ENCODE data around the gene RGP1.

The RGP1 gene

DNA sequence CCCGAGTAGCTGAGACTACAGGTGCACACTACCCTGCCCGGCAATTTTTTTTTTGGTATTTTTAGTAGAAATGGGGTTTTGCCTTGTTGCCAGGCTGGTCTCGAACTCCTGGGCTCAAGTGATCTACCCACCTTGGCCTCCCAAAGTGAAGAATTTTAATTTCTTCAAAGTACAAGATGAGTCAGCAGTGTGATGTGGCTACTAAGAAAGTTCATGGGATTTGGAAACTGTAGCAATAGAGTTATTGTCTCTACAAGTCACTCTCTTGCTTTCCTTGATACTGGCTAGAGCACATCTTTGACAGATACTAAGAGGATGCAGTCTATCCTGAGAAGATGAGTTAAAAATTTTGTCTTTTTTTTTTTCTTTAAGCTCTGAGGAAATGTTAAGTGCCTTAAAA is 15.0 kb upstream of the RGP1 start:
- no peak overlapping the region for H3K4me3 ChIP-seq (ENCODE audit: low read length)
- no peak for DNase-seq (ENCODE audit: low read depth)
- TF ChIP-seq, protein P1, sequence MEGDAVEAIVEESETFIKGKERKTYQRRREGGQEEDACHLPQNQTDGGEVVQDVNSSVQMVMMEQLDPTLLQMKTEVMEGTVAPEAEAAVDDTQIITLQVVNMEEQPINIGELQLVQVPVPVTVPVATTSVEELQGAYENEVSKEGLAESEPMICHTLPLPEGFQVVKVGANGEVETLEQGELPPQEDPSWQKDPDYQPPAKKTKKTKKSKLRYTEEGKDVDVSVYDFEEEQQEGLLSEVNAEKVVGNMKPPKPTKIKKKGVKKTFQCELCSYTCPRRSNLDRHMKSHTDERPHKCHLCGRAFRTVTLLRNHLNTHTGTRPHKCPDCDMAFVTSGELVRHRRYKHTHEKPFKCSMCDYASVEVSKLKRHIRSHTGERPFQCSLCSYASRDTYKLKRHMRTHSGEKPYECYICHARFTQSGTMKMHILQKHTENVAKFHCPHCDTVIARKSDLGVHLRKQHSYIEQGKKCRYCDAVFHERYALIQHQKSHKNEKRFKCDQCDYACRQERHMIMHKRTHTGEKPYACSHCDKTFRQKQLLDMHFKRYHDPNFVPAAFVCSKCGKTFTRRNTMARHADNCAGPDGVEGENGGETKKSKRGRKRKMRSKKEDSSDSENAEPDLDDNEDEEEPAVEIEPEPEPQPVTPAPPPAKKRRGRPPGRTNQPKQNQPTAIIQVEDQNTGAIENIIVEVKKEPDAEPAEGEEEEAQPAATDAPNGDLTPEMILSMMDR (conservative IDR thresholded peaks at IDR 0.05; ENCODE audit: low read depth, low read length), result no peak

DNA sequence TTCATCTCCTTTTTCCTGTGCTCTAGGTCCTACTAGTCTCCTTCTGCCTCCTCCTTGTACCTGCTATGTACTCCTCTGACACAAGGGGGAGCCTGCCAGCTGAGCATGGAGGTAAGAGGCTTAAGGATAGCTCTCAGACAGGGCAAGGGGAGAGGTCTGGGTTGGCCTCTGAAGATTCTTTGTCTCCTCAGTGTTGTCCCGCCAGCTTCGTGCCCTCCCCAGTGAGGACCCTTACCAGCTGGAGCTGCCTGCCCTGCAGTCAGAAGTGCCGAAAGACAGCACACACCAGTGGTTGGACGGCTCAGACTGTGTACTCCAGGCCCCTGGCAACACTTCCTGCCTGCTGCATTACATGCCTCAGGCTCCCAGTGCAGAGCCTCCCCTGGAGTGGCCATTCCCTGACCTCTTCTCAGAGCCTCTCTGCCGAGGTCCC is 12.9 kb upstream of the RGP1 start:
- TF ChIP-seq, protein P1 (conservative IDR thresholded peaks at IDR 0.05; ENCODE audit: low read depth, low read length), result peak; percentile 98
- no peak for DNase-seq (ENCODE audit: low read depth)
- H3K4me3 ChIP-seq (ENCODE audit: low read length), result no peak overlapping the region

DNA sequence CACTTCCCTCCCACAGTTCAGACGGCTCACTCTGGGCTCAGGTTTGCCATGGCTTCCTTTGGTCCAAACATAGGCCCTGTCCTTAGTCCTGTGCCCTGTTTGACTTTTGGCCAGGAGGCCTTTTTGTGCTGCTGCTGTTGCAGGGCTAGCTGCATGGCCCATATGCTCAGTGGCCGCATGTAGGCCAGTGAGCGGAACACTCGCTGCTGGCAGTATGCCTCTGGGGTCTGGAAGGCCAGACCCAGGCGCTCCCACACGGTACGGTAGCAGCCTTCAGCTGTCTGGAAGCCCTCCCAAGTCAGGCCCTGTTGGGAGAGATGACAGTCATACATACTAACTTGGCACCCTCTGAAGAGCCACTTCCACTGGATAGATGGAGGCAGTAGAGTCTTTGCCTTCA is 11.9 kb upstream of the RGP1 start:
- DNase-seq (ENCODE audit: low read depth), result no peak
- TF ChIP-seq, protein P1 (conservative IDR thresholded peaks at IDR 0.05; ENCODE audit: low read depth, low read length), result no peak
- H3K4me3 ChIP-seq (ENCODE audit: low read length), result no peak overlapping the region

DNA sequence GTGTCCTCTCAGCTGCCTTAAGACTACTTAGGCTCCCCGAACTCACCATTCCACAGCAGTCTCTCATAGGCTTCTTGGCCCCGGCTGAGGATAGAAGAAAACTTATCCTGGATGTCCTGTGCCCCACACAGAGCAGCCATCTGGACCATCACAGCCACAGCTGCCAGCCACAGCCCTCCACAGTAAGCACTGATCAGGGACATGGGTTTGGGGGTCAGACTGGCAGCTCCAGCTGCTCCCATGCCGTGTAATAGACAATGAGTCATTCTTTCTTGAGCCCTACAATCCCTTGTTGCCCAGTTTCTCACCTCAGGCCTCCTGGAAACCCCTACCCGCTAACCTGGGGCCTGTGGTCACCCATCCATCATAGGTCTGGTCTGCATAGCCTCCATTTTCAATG is 10.9 kb upstream of the RGP1 start:
- H3K4me3 ChIP-seq (ENCODE audit: low read length), result no peak overlapping the region
- DNase-seq (ENCODE audit: low read depth), result no peak
- TF ChIP-seq, protein P1 (conservative IDR thresholded peaks at IDR 0.05; ENCODE audit: low read depth, low read length), result no peak

DNA sequence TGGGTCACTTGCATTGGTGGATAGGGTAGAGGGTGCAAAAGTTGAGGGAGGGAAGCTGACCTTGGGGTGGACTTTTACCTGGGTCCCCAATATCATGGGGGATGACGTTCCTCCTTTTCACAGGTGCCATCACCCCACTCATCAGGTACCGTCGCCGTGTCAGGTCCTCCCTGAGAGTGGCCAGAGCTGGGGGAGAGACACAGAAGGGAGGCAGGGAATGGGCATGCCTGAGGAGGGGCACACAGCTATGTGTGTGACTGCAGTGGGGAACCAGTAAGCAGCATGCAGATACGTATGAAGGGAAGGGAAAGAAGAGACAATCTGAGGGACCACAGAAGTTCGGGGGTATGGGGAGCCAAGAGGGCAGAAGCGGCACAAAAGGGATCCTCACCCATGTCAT is 10.2 kb upstream of the RGP1 start:
- no peak overlapping the region for H3K4me3 ChIP-seq (ENCODE audit: low read length)
- DNase-seq (ENCODE audit: low read depth), result no peak
- TF ChIP-seq, protein P1 (conservative IDR thresholded peaks at IDR 0.05; ENCODE audit: low read depth, low read length), result no peak

DNA sequence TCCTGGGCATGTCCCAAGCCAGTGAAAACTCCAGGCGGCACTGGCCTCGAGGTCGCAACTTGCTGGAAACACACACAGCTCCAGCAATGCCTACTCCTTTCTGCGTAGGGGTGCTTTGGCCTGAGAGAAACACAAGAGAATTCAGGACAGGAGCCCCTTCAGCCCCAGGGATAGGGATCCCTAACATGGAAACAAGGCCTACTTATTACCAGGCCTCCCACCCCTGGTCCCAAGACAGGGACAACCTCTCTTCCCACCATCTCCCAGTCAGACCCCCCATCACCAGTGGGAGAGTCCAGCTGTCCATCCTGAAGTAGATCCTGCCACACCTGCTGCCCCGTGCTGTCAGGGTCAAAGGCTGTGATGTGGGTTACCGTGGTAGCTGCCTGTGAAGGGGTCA is 8.8 kb upstream of the RGP1 start:
- TF ChIP-seq, protein P1 (conservative IDR thresholded peaks at IDR 0.05; ENCODE audit: low read depth, low read length), result no peak
- H3K4me3 ChIP-seq (ENCODE audit: low read length), result no peak overlapping the region
- DNase-seq (ENCODE audit: low read depth), result no peak

DNA sequence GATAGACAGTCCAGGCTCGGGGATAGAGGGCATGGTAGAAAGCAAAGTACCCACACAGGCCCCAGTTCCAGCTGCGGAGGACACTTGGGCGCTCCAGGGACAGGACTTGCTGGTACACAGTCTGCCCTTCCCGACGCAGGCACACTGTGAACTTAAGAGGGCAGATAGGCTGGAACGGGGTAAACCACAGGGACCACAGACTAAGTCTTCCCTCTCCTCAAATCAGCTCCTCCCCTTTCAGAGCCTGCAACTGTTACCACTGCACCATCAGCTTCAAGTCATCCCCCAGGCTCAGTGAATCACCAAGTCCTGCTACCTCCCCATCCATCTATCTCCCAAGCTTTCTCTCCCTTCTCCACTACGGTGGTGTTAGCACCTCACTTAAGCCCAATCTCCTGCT is 7.3 kb upstream of the RGP1 start:
- TF ChIP-seq, protein P1 (conservative IDR thresholded peaks at IDR 0.05; ENCODE audit: low read depth, low read length), result no peak
- no peak for DNase-seq (ENCODE audit: low read depth)

More for the DNA sequence above, 7.3 kb upstream of the RGP1 start:
- no peak overlapping the region for H3K4me3 ChIP-seq (ENCODE audit: low read length)

Data from retinal pigment epithelial cell (primary cell).